ENCODE results near the gene PNPLA2. TPM values are rescaled to one million over a fixed set of nuclear protein-coding genes. Genes with fewer than 3 reads are reported as not detected.

Gene PNPLA2
- total and polyA plus RNA-seq, 2 donors (not counting 1 experiment from before 2014, with no cell fraction given), result 16.2 to 33.9 TPM

DNA sequence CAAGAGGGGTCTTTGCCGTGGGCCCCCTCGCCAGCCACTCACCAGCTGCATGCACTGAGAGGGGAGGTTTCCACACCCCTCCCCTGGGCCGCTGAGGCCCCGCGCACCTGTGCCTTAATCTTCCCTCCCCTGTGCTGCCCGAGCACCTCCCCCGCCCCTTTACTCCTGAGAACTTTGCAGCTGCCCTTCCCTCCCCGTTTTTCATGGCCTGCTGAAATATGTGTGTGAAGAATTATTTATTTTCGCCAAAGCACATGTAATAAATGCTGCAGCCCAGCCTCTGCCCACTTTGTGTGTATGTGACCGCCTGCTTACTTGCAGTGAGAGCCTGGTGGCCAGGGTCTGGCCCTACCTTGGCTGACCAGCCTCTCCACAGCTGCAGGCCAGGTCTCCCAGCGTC, 6.2 kb downstream of the PNPLA2 start:
- DNase-seq (ENCODE audit: low read depth in 2 of 2), result no peak
- H3K36me3 ChIP-seq (ENCODE audit: control insufficient read depth, insufficient read depth, low read length), result peaks cover 15% of the 10 kb centered on the region
- H3K4me3 ChIP-seq (replicated peaks in 1 of 4; ENCODE audit: control extremely low read depth in 1 of 4, insufficient read depth in 1 of 4, low read depth in 3 of 4, low read length in 4 of 4), result no peak overlapping the region
- H3K79me2 ChIP-seq (ENCODE audit: control insufficient read depth, insufficient read depth, low read length), result peaks cover 16% of the 10 kb centered on the region
- no peaks in the 10 kb centered on the region for H4K20me1 ChIP-seq (ENCODE audit: control insufficient read depth, extremely low read depth, insufficient read depth, low read length)
- no peaks in the 10 kb centered on the region for H3K27me3 ChIP-seq (ENCODE audit: control insufficient read depth, insufficient read depth, low read length)
- no peak overlapping the region for H3K9ac ChIP-seq (ENCODE audit: insufficient read depth, low read length)
- H3K9me3 ChIP-seq (ENCODE audit: control insufficient read depth, insufficient read depth, low read depth, low read length), result no peaks in the 10 kb centered on the region
- peaks cover 22% of the 10 kb centered on the region for H3K4me1 ChIP-seq (ENCODE audit: control insufficient read depth, extremely low read depth, insufficient read depth, low read length)
- TF ChIP-seq, protein P1, sequence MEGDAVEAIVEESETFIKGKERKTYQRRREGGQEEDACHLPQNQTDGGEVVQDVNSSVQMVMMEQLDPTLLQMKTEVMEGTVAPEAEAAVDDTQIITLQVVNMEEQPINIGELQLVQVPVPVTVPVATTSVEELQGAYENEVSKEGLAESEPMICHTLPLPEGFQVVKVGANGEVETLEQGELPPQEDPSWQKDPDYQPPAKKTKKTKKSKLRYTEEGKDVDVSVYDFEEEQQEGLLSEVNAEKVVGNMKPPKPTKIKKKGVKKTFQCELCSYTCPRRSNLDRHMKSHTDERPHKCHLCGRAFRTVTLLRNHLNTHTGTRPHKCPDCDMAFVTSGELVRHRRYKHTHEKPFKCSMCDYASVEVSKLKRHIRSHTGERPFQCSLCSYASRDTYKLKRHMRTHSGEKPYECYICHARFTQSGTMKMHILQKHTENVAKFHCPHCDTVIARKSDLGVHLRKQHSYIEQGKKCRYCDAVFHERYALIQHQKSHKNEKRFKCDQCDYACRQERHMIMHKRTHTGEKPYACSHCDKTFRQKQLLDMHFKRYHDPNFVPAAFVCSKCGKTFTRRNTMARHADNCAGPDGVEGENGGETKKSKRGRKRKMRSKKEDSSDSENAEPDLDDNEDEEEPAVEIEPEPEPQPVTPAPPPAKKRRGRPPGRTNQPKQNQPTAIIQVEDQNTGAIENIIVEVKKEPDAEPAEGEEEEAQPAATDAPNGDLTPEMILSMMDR (conservative IDR thresholded peaks at IDR 0.05 in 1 of 2, IDR thresholded peaks at IDR 0.05 in 1 of 2; ENCODE audit: low read depth in 1 of 2, low read length in 2 of 2), result no peak
- TF ChIP-seq EZH2 (IDR thresholded peaks at IDR 0.05; ENCODE audit: low read length, missing control alignments), result no peak
- no peak overlapping the region for H3K27ac ChIP-seq (ENCODE audit: insufficient read depth, low read length)
- no peak overlapping the region for H3K4me2 ChIP-seq (ENCODE audit: extremely low read depth, insufficient read depth, low read length)
- H2AFZ ChIP-seq (ENCODE audit: low read length), result no peak overlapping the region

- Histone ChIP-seq H3K4me2 (ENCODE audit: extremely low read depth, insufficient read depth, low read length) (no peak overlapping the region), H3K9ac (ENCODE audit: insufficient read depth, low read length) (no peak overlapping the region), H3K27ac (ENCODE audit: insufficient read depth, low read length) (no peak overlapping the region), H3K36me3 (ENCODE audit: control insufficient read depth, insufficient read depth, low read length) (peaks cover 15% of the 10 kb centered on the region), H4K20me1 (ENCODE audit: control insufficient read depth, extremely low read depth, insufficient read depth, low read length) (no peaks in the 10 kb centered on the region), H3K4me1 (ENCODE audit: control insufficient read depth, extremely low read depth, insufficient read depth, low read length) (peaks cover 21% of the 10 kb centered on the region), H3K79me2 (ENCODE audit: control insufficient read depth, insufficient read depth, low read length) (peaks cover 9% of the 10 kb centered on the region), H3K9me3 (ENCODE audit: control insufficient read depth, insufficient read depth, low read depth, low read length) (no peaks in the 10 kb centered on the region), H2AFZ (ENCODE audit: low read length) (no peak overlapping the region), H3K4me3 (replicated peaks in 1 of 4; ENCODE audit: control extremely low read depth in 1 of 4, insufficient read depth in 1 of 4, low read depth in 3 of 4, low read length in 4 of 4) (no peak overlapping the region), H3K27me3 (ENCODE audit: control insufficient read depth, insufficient read depth, low read length) (no peaks in the 10 kb centered on the region)
- no peak for DNase-seq (ENCODE audit: low read depth in 2 of 2)
- TF ChIP-seq EZH2 (IDR thresholded peaks at IDR 0.05; ENCODE audit: low read length, missing control alignments), result no peak
- TF ChIP-seq, protein P1 (conservative IDR thresholded peaks at IDR 0.05 in 1 of 2, IDR thresholded peaks at IDR 0.05 in 1 of 2; ENCODE audit: low read depth in 1 of 2, low read length in 2 of 2), result no peak
These were observed 6.9 kb downstream of the PNPLA2 start for GRCh38 chr11:825366-826226.

DNA sequence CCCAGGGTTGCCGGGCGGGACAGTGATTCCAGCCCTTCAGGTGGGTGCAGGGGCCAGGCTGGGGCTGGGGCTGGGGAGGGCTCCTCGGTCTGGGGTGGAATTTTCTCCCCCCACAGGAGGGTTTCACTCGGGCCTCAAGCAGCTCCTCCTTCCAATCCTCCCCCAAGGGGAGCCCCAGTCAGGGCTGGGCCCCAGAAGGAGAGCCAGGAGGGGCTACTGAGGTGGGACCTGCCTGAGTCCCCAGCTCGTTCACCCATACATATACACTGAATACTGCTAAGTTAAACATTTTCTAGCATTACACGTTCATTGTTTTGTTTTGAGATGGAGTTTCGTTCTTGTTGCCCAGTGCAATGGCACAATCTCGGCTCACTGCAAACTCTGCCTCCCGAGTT, 7.5 kb downstream of the PNPLA2 start:
- Histone ChIP-seq H3K36me3 (ENCODE audit: control insufficient read depth, insufficient read depth, low read length) (peaks cover 15% of the 10 kb centered on the region), H3K9ac (ENCODE audit: insufficient read depth, low read length) (no peak overlapping the region), H3K4me3 (replicated peaks in 1 of 4; ENCODE audit: control extremely low read depth in 1 of 4, insufficient read depth in 1 of 4, low read depth in 3 of 4, low read length in 4 of 4) (no peak overlapping the region), H3K27ac (ENCODE audit: insufficient read depth, low read length) (no peak overlapping the region), H3K9me3 (ENCODE audit: control insufficient read depth, insufficient read depth, low read depth, low read length) (no peaks in the 10 kb centered on the region), H3K79me2 (ENCODE audit: control insufficient read depth, insufficient read depth, low read length) (peaks cover 3% of the 10 kb centered on the region), H3K4me2 (ENCODE audit: extremely low read depth, insufficient read depth, low read length) (no peak overlapping the region), H3K4me1 (ENCODE audit: control insufficient read depth, extremely low read depth, insufficient read depth, low read length) (peaks cover 18% of the 10 kb centered on the region), H2AFZ (ENCODE audit: low read length) (no peak overlapping the region), H4K20me1 (ENCODE audit: control insufficient read depth, extremely low read depth, insufficient read depth, low read length) (no peaks in the 10 kb centered on the region), H3K27me3 (ENCODE audit: control insufficient read depth, insufficient read depth, low read length) (no peaks in the 10 kb centered on the region)
- TF ChIP-seq EZH2 (IDR thresholded peaks at IDR 0.05; ENCODE audit: low read length, missing control alignments), result no peak
- TF ChIP-seq, protein P1 (conservative IDR thresholded peaks at IDR 0.05 in 1 of 2, IDR thresholded peaks at IDR 0.05 in 1 of 2; ENCODE audit: low read depth in 1 of 2, low read length in 2 of 2), result no peak
- no peak for DNase-seq (ENCODE audit: low read depth in 2 of 2)
